ENCODE results near the gene NOL8. TPM values are rescaled to one million over a fixed set of nuclear protein-coding genes. Genes with fewer than 3 reads are reported as not detected.
A peak's percentile ranks its signal among the peaks of the same experiment; 100 is the strongest.

The NOL8 gene
- total RNA-seq, 1 experiment from 2014 or later = 48.2 TPM

GRCh38 chr9:92292338-92293074 is 32.6 kb downstream of the NOL8 start:
- BruUV-seq (replicated peaks) = no TSS peak
- no peak for TF ChIP-seq CEBPB (IDR thresholded peaks at IDR 0.05; ENCODE audit: low read depth)
- no peak for TF ChIP-seq JUND (IDR thresholded peaks at IDR 0.05)
- TF ChIP-seq TCF7L2 (IDR thresholded peaks at IDR 0.05; ENCODE audit: borderline replicate concordance, extremely low read depth, insufficient read depth, insufficient read length) = no peak
- TF ChIP-seq EGR1 (IDR thresholded peaks at IDR 0.05; ENCODE audit: low read depth) = no peak
- no peak for TF ChIP-seq POLR2AphosphoS5 (IDR thresholded peaks at IDR 0.05; ENCODE audit: low read depth, low read length)
- no peak for TF ChIP-seq SP1 (IDR thresholded peaks at IDR 0.05; ENCODE audit: low read depth)
- TF ChIP-seq ZBTB33 (IDR thresholded peaks at IDR 0.05; ENCODE audit: extremely low read depth, insufficient replicate concordance, low read length) = no peak
- H3K36me3 ChIP-seq (ENCODE audit: control insufficient read depth in 1 of 2, insufficient read depth in 2 of 2, low read length in 2 of 2) = peaks cover 14 to 41% of the 10 kb centered on the region in 2 experiments

More at GRCh38 chr9:92292338-92293074, 32.6 kb downstream of the NOL8 start:
- H3K4me3 ChIP-seq (replicated peaks in 1 of 2; ENCODE audit: low read depth in 1 of 2, low read length in 2 of 2) = peak overlapping the region; percentile 73 to 92
- ATAC-seq (no peak), DNase-seq (ENCODE audit: low read depth, low spot score) (no peak)
- H3K79me2 ChIP-seq (ENCODE audit: insufficient read depth, low read length) = peaks cover 70% of the 10 kb centered on the region
- intact Hi-C loops (cut with micrococcal nuclease) = no loop called here
- peaks cover 16% of the 10 kb centered on the region; the same call in 1 of the 2 replicates for H4K20me1 ChIP-seq (ENCODE audit: insufficient read depth)
- H2AFZ ChIP-seq (ENCODE audit: low read depth, low read length, poor library complexity, severe bottlenecking) = no peak overlapping the region
- RAD21 ChIA-PET (ENCODE audit: low non-redundant PET in 1 of 2, low total read pairs in 2 of 2, uncharacterized antibody in 2 of 2, unreplicated experiment in 2 of 2) = interaction anchor here in 1 of 2 experiments (0.6 kb wide), 1 partner anchor 153 kb away, joined by 3 read pairs; no protein-coding TSS in a partner anchor
- H3K9me3 ChIP-seq (ENCODE audit: control insufficient read depth in 1 of 2, insufficient read depth in 1 of 2, low read depth in 1 of 2, low read length in 2 of 2) = no peaks in the 10 kb centered on the region
- H3K9ac ChIP-seq (ENCODE audit: low read length) = peak overlapping the region; percentile 86
- POLR2A ChIA-PET = interaction anchor here (0.7 to 1.1 kb wide), 2 partner anchors 15 to 19 kb away, joined by 3 read pairs; no protein-coding TSS in a partner anchor
- no peaks in the 10 kb centered on the region for H3K9me2 ChIP-seq (ENCODE audit: insufficient read depth)
- H3K27me3 ChIP-seq (ENCODE audit: insufficient read depth, low read length) = no peaks in the 10 kb centered on the region
- H3K4me1 ChIP-seq (ENCODE audit: control insufficient read depth in 1 of 2, insufficient read depth in 2 of 2, low read length in 2 of 2) = peaks cover 6 to 22% of the 10 kb centered on the region in 2 experiments; a peak in 3 of 4 replicates
- peak overlapping the region; percentile 86 for H3K4me2 ChIP-seq (ENCODE audit: low read length)
- H3K27ac ChIP-seq (ENCODE audit: low read depth, low read length) = peak overlapping the region; percentile 60; the same call in 1 of the 2 replicates
- CTCF ChIA-PET = no interaction called here

All from HCT116 (cell line).